MM.1S (cell line): ENCODE data around the gene PPP1CA.
A peak's percentile ranks its signal among the peaks of the same experiment; 100 is the strongest.

Source experiments
- DNase-seq: peaks from one replicate; pipeline ENCODE4 v3.0.0-alpha.2; 2015
- H2AFZ ChIP-seq: fragments of 300-600 bp; sonication (generic); 2 replicates; pipeline ENCODE4 v1.6.0; 2016; ENCODE audit warnings: antibody characterized with exemption, low read length
- H3F3A ChIP-seq: fragments of 300-600 bp; sonication (generic); 2 replicates; pipeline ENCODE4 v1.6.1; 2016; ENCODE audit warnings: mild to moderate bottlenecking, antibody characterized with exemption, low read length, moderate library complexity, mixed read lengths; ENCODE audit not compliant: insufficient read depth
- H3K27ac ChIP-seq: fragments of 300-600 bp; sonication (generic); 2 replicates; pipeline ENCODE4 v1.5.1; 2016; ENCODE audit warnings: mild to moderate bottlenecking, low read length
- H3K27me3 ChIP-seq: fragments of 300-600 bp; sonication (generic); replicated peaks from 2 replicates; pipeline ENCODE4 v1.6.0; 2016; ENCODE audit warnings: low read length; ENCODE audit not compliant: insufficient read depth
- H3K36me3 ChIP-seq: fragments of 300-600 bp; sonication (generic); replicated peaks from 2 replicates; pipeline ENCODE4 v1.6.1; 2016; ENCODE audit warnings: mild to moderate bottlenecking, low read length, mixed read lengths; ENCODE audit not compliant: insufficient read depth
- H3K4me1 ChIP-seq: fragments of 300-600 bp; sonication (generic); 2 replicates; pipeline ENCODE4 v1.6.1; 2016; ENCODE audit warnings: low read length, mixed read lengths
- H3K4me2 ChIP-seq: fragments of 300-600 bp; sonication (generic); 2 replicates; pipeline ENCODE4 v1.6.0; 2016; ENCODE audit warnings: low read depth, low read length
- H3K4me3 ChIP-seq: fragments of 300-600 bp; sonication (generic); 2 replicates; pipeline ENCODE4 v1.5.1; 2016; ENCODE audit warnings: low read length, mixed read lengths
- H3K79me2 ChIP-seq: fragments of 300-600 bp; sonication (generic); 2 replicates; pipeline ENCODE4 v1.6.1; 2016; ENCODE audit warnings: mixed run types, low read length, mixed read lengths
- H3K9ac ChIP-seq: fragments of 300-600 bp; sonication (generic); 2 replicates; pipeline ENCODE4 v1.6.1; 2016; ENCODE audit warnings: low read length, mixed read lengths
- H3K9me2 ChIP-seq: fragments of 300-600 bp; sonication (generic); replicated peaks from 2 replicates; pipeline ENCODE4 v1.6.1; 2016; ENCODE audit warnings: mild to moderate bottlenecking, low read length, mixed read lengths; ENCODE audit not compliant: insufficient read depth
- H3K9me3 ChIP-seq: fragments of 300-600 bp; sonication (generic); replicated peaks from 2 replicates; pipeline ENCODE4 v1.6.1; 2016; ENCODE audit warnings: mild to moderate bottlenecking, low read length, mixed read lengths; ENCODE audit not compliant: insufficient read depth
- H4K20me1 ChIP-seq: fragments of 300-600 bp; sonication (generic); 2 replicates; pipeline ENCODE4 v1.6.1; 2016; ENCODE audit warnings: mild to moderate bottlenecking, low read length, moderate library complexity, mixed read lengths; ENCODE audit not compliant: insufficient read depth
- EZH2 ChIP-seq: fragments of 300-600 bp; sonication (generic); optimal IDR thresholded peaks from 2 replicates; pipeline ENCODE3; 2017; ENCODE audit warnings: low read depth, mild to moderate bottlenecking, antibody characterized with exemption, low read length, mixed read lengths
- EZH2phosphoT487 ChIP-seq: fragments of 300-600 bp; sonication (generic); IDR thresholded peaks from 2 replicates; pipeline ENCODE4 v1.6.1; 2018; ENCODE audit warnings: antibody characterized with exemption, low read length
- TF ChIP-seq, protein P1 (sequence below): fragments of 300-600 bp; sonication (generic); IDR thresholded peaks from 2 replicates; pipeline ENCODE4 v1.5.1; 2016; ENCODE audit warnings: antibody characterized with exemption, low read length, mixed read lengths

The PPP1CA gene

GRCh38 chr11:67408437-67409200 is 7.0 kb upstream of the PPP1CA start:
- Histone ChIP-seq H3K9me3 (no peaks in the 10 kb centered on the region), H3K9me2 (no peaks in the 10 kb centered on the region), H3F3A (no peaks in the 10 kb centered on the region; the same call in 1 of the 2 replicates), H3K27me3 (no peaks in the 10 kb centered on the region), H3K79me2 (no peaks in the 10 kb centered on the region), H3K4me1 (peaks cover 19% of the 10 kb centered on the region), H3K27ac (peak overlapping the region; percentile 71), H3K4me2 (peak overlapping the region; percentile 74; the same call in 1 of the 2 replicates), H3K4me3 (no peak overlapping the region), H3K9ac (peak overlapping the region; percentile 77), H4K20me1 (no peaks in the 10 kb centered on the region), H2AFZ (peak overlapping the region; percentile 69), H3K36me3 (no peaks in the 10 kb centered on the region)
- no peak for DNase-seq
- TF ChIP-seq, protein P1, sequence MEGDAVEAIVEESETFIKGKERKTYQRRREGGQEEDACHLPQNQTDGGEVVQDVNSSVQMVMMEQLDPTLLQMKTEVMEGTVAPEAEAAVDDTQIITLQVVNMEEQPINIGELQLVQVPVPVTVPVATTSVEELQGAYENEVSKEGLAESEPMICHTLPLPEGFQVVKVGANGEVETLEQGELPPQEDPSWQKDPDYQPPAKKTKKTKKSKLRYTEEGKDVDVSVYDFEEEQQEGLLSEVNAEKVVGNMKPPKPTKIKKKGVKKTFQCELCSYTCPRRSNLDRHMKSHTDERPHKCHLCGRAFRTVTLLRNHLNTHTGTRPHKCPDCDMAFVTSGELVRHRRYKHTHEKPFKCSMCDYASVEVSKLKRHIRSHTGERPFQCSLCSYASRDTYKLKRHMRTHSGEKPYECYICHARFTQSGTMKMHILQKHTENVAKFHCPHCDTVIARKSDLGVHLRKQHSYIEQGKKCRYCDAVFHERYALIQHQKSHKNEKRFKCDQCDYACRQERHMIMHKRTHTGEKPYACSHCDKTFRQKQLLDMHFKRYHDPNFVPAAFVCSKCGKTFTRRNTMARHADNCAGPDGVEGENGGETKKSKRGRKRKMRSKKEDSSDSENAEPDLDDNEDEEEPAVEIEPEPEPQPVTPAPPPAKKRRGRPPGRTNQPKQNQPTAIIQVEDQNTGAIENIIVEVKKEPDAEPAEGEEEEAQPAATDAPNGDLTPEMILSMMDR: no peak
- no peak for TF ChIP-seq EZH2
- no peak for TF ChIP-seq EZH2phosphoT487

GRCh38 chr11:67407688-67408163 is 6.1 kb upstream of the PPP1CA start:
- Histone ChIP-seq H3K79me2 (no peaks in the 10 kb centered on the region), H3K9me2 (no peaks in the 10 kb centered on the region), H3K9me3 (no peaks in the 10 kb centered on the region), H3K27ac (no peak overlapping the region), H3K4me3 (no peak overlapping the region), H3K4me1 (peaks cover 19% of the 10 kb centered on the region), H3K36me3 (no peaks in the 10 kb centered on the region), H2AFZ (no peak overlapping the region), H3K9ac (no peak overlapping the region), H3K4me2 (no peak overlapping the region), H3F3A (no peaks in the 10 kb centered on the region; the same call in 1 of the 2 replicates), H4K20me1 (no peaks in the 10 kb centered on the region), H3K27me3 (no peaks in the 10 kb centered on the region)
- TF ChIP-seq EZH2: no peak
- TF ChIP-seq EZH2phosphoT487: no peak
- TF ChIP-seq, protein P1: no peak
- no peak for DNase-seq

DNA sequence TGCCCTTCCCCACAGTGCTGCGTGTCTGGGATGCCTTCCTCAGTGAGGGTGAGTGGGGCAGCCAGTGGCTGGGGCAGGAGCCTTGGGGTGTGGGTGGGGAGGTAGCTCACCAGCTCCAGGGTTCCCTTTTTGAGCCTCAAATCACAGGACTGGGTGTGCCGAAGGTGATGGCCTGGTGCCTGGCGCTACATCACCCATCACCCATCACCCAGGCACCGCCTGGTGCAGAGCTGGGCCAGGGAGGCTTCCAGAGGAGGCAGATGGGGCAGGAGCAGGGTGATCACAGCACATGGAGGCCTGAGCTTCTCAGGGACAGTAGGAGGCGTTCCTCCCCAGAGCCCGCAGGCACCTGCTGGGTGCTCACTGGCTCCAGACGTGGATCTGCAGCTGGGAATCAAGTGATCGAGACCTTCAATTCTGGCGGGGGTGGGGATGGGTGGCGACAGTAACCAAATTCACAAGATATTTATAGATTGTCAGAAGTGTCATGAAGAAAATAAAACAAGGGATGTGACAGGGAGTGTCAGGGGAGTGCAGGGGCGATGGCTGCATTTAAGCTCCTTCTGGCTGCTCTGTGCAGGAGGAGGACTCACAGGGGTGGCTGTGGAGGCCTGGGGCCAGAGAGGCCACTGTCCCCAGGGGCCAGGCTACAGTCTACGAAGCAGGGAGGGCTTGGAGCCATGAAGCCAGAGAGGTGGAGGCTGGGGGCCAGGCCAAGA is 5.5 kb upstream of the PPP1CA start:
- Histone ChIP-seq H3K9ac (no peak overlapping the region), H3K9me3 (no peaks in the 10 kb centered on the region), H3K27me3 (no peaks in the 10 kb centered on the region), H3K79me2 (no peaks in the 10 kb centered on the region), H3K4me2 (no peak overlapping the region), H3K27ac (no peak overlapping the region), H4K20me1 (no peaks in the 10 kb centered on the region), H2AFZ (no peak overlapping the region), H3K4me3 (no peak overlapping the region), H3K4me1 (peaks cover 25% of the 10 kb centered on the region), H3K9me2 (no peaks in the 10 kb centered on the region), H3K36me3 (no peaks in the 10 kb centered on the region), H3F3A (no peaks in the 10 kb centered on the region; the same call in 1 of the 2 replicates)
- TF ChIP-seq EZH2 (no peak), EZH2phosphoT487 (no peak)
- TF ChIP-seq, protein P1: no peak
- no peak for DNase-seq
